Endothelial cell (in vitro differentiated cells): ENCODE data around the gene SYNJ1. TPM values are rescaled to one million over a fixed set of nuclear protein-coding genes. Genes with fewer than 3 reads are reported as not detected.

Experiments
- DNase-seq: peaks from one replicate; pipeline ENCODE4 v3.0.0; 2021; ENCODE audit warnings: low spot score
- H3K27ac Mint-ChIP-seq: one replicate; pipeline ENCODE4 v1.8.0; 2021; ENCODE audit warnings: mixed read lengths, inconsistent platforms; ENCODE audit not compliant: unreplicated experiment
- H3K27me3 Mint-ChIP-seq: one replicate; pipeline ENCODE4 v1.8.0; 2021; ENCODE audit warnings: mild to moderate bottlenecking, moderate library complexity, mixed read lengths, inconsistent platforms; ENCODE audit not compliant: unreplicated experiment
- H3K36me3 Mint-ChIP-seq: one replicate; pipeline ENCODE4 v1.8.0; 2021; ENCODE audit warnings: mild to moderate bottlenecking, low read depth, mixed read lengths, inconsistent platforms; ENCODE audit not compliant: unreplicated experiment
- H3K4me1 Mint-ChIP-seq: one replicate; pipeline ENCODE4 v1.8.0; 2021; ENCODE audit warnings: mild to moderate bottlenecking, mixed read lengths, inconsistent platforms; ENCODE audit not compliant: unreplicated experiment
- H3K4me3 Mint-ChIP-seq: one replicate; pipeline ENCODE4 v1.8.0; 2021; ENCODE audit warnings: mild to moderate bottlenecking, mixed read lengths, inconsistent platforms; ENCODE audit not compliant: unreplicated experiment
- H3K9me3 Mint-ChIP-seq: one replicate; pipeline ENCODE4 v1.8.0; 2021; ENCODE audit warnings: mixed read lengths, inconsistent platforms; ENCODE audit not compliant: unreplicated experiment
- CTCF ChIP-seq: fragments of 200-600 bp; sonication (generic); IDR thresholded peaks from one replicate; pipeline ENCODE4 v1.5.0; 2021; ENCODE audit warnings: antibody characterized with exemption; ENCODE audit not compliant: unreplicated experiment
- total RNA-seq: library from RNA; stranded (reverse); fragmentation: NEBNext Ultra II Directional; extraction: Animal tissue kit (Norgen Biotek cat#: 25700); gene quantifications from one replicate; pipeline ENCODE4 v1.2.1, GENCODE V29; 2021; ENCODE audit not compliant: unreplicated experiment

Gene SYNJ1
- total RNA-seq, 1 donor from 2014 or later = 23.0 TPM

GRCh38 chr21:32770871-32771523 is 43.2 kb upstream of the SYNJ1 start:
- DNase-seq = peak; percentile 67
- Mint-ChIP-seq H3K4me1 (peaks cover 37% of the 10 kb centered on the region), H3K36me3 (peaks cover 27% of the 10 kb centered on the region), H3K4me3 (peak overlapping the region; percentile 100), H3K27me3 (peaks cover 8% of the 10 kb centered on the region), H3K27ac (peak overlapping the region; percentile 89), H3K9me3 (no peaks in the 10 kb centered on the region)
- no peak for TF ChIP-seq CTCF

- Mint-ChIP-seq H3K36me3 (peaks cover 31% of the 10 kb centered on the region), H3K27me3 (peaks cover 8% of the 10 kb centered on the region), H3K4me3 (no peak overlapping the region), H3K9me3 (no peaks in the 10 kb centered on the region), H3K4me1 (peaks cover 48% of the 10 kb centered on the region), H3K27ac (no peak overlapping the region)
- TF ChIP-seq CTCF = no peak
- DNase-seq = no peak
Measured at GRCh38 chr21:32768530-32768929, 40.7 kb upstream of the SYNJ1 start.

DNA sequence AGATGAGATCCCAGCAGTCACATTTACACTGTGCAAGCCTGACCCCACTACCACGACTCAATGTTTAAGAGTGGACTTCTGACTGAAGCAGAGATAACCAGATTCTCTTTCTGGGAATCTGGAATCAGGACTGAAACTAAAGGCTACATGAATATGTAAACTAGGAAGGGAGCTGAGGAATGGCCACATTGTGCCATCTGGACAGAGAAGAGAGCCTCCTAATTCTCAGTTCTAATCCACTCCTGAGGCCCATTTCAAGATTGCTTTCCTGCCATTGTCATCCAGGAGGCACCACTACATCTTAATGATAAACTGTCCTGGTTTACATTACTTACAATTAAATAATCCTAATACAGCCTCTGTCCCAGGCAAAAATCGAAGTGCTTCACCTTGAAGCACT is 37.2 kb upstream of the SYNJ1 start:
- Mint-ChIP-seq H3K4me1 (peaks cover 34% of the 10 kb centered on the region), H3K4me3 (no peak overlapping the region), H3K27ac (peak overlapping the region; percentile 61), H3K9me3 (no peaks in the 10 kb centered on the region), H3K27me3 (peaks cover 3% of the 10 kb centered on the region), H3K36me3 (peaks cover 33% of the 10 kb centered on the region)
- no peak for TF ChIP-seq CTCF
- DNase-seq = no peak

- DNase-seq = no peak
- Mint-ChIP-seq H3K4me1 (peaks cover 31% of the 10 kb centered on the region), H3K27ac (no peak overlapping the region), H3K9me3 (no peaks in the 10 kb centered on the region), H3K27me3 (peaks cover 1% of the 10 kb centered on the region), H3K36me3 (peaks cover 33% of the 10 kb centered on the region), H3K4me3 (no peak overlapping the region)
- no peak for TF ChIP-seq CTCF
Measured at GRCh38 chr21:32764186-32764585, 36.4 kb upstream of the SYNJ1 start.

DNA sequence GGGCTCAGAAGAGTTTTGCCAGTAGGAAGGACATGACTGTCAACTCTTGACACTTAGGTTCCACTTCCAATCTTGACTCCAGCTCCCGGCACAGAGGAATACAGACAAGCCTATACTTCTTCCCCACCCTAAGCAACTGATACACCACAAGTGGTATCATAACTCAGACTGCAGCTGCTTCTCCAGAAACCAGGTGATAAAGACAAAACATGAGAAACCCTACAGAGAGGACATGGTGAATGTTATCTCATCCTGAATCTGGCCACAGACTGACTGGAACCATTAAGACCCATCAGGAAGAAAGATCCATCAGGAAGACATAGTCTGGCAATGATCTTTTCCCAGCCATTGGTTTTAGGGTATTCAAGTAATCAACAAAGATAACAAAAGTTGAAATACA is 30.0 kb upstream of the SYNJ1 start:
- peaks cover 8% of the 10 kb centered on the region for H3K4me1 Mint-ChIP-seq
- DNase-seq = no peak
- H3K27ac Mint-ChIP-seq = peak overlapping the region; percentile 32
- peaks cover 22% of the 10 kb centered on the region for H3K36me3 Mint-ChIP-seq
- H3K4me3 Mint-ChIP-seq = no peak overlapping the region
- H3K9me3 Mint-ChIP-seq = no peaks in the 10 kb centered on the region
- no peak for TF ChIP-seq CTCF
- H3K27me3 Mint-ChIP-seq = no peaks in the 10 kb centered on the region
